Endothelial cell of umbilical vein (primary cell): Measurements from ENCODE around the gene PF4V1. TPM values are rescaled to one million over a fixed set of nuclear protein-coding genes. Genes with fewer than 3 reads are reported as not detected.
A peak's percentile ranks its signal among the peaks of the same experiment; 100 is the strongest.

Source experiments
- BruUV-seq: library from RNA; stranded (reverse); fragments of 400-500 nt; replicated peaks from 2 replicates; lab custom pipeline; 2021; lab: Mats Ljungman, UMichigan
- CTCF ChIA-PET: fragments of 300-600, 350-600 bp; sonication (Branson Sonifier 250); formaldehyde crosslinking; loops from one replicate; lab custom pipeline; 2021; ENCODE audit warnings: antibody characterized with exemption, inconsistent platforms; lab: Charles Lee
- POLR2A ChIA-PET: fragments of 300-600, 350-600 bp; sonication (Branson Sonifier 250); formaldehyde crosslinking; loops from one replicate; lab custom pipeline; 2021; ENCODE audit warnings: antibody characterized with exemption, inconsistent platforms; lab: Charles Lee
- DNase-seq: peaks from one replicate; pipeline ENCODE4 v3.0.0-alpha.2; 2011; ENCODE audit warnings: low read depth, low spot score
- FAIRE-seq: peaks from 2 replicates; lab custom pipeline; 2011; peaks lifted over from hg19 to GRCh38; lab: Jason Lieb, UNC
- H2AFZ ChIP-seq: 2 replicates; pipeline ENCODE4 v1.6.0; 2012; ENCODE audit warnings: low read depth, low read length, control low read depth, inconsistent platforms
- H3K27ac ChIP-seq: 2 replicates; pipeline ENCODE4 v1.5.1; 2011; ENCODE audit warnings: low read depth, mild to moderate bottlenecking, control low read depth, low read length, moderate library complexity; ENCODE audit not compliant: insufficient read depth
- H3K27me3 ChIP-seq, 2 experiments: 2 replicates each; pipeline versions ENCODE4 v1.6.0 to v1.6.1; 2011; ENCODE audit warnings: low read length in 2 of 2, mixed read lengths in 1 of 2; ENCODE audit not compliant: control insufficient read depth in 2 of 2, insufficient read depth in 2 of 2
- H3K36me3 ChIP-seq, 2 experiments: 2 replicates in 1 of 2; 3 replicates in 1 of 2; pipeline ENCODE4 v1.5.1; 2011; ENCODE audit warnings: low read length in 2 of 2, mild to moderate bottlenecking in 1 of 2, moderate library complexity in 1 of 2; ENCODE audit not compliant: control insufficient read depth in 2 of 2, insufficient read depth in 2 of 2; ENCODE audit errors: extremely low read depth in 1 of 2
- H3K4me1 ChIP-seq: 3 replicates; pipeline ENCODE4 v1.5.1; 2011; ENCODE audit warnings: mild to moderate bottlenecking, low read length; ENCODE audit not compliant: control insufficient read depth, insufficient read depth; ENCODE audit errors: extremely low read depth
- H3K4me2 ChIP-seq: 2 replicates; pipeline ENCODE4 v1.6.1; 2011; ENCODE audit warnings: low read length, control low read depth, mixed read lengths; ENCODE audit not compliant: insufficient read depth
- H3K4me3 ChIP-seq, 3 experiments: fragments of 200-600 bp in 1 of 3; sonication (generic), shearing (Covaris generic) in 1 of 3; replicated peaks in 1 of 3; 2 replicates each; pipeline ENCODE4 v1.5.1; 2011 to 2016; ENCODE audit warnings: control low read depth in 3 of 3, low read length in 3 of 3, mild to moderate bottlenecking in 2 of 3, inconsistent platforms in 1 of 3, low read depth in 1 of 3, moderate library complexity in 1 of 3; ENCODE audit not compliant: insufficient read depth in 1 of 3
- H3K79me2 ChIP-seq: 2 replicates; pipeline ENCODE4 v1.6.0; 2012; ENCODE audit warnings: low read length, inconsistent platforms; ENCODE audit not compliant: control insufficient read depth, insufficient read depth
- H3K9ac ChIP-seq: replicated peaks from 2 replicates; pipeline ENCODE3; 2011; ENCODE audit warnings: low read length, control low read depth; ENCODE audit not compliant: insufficient read depth; ENCODE audit errors: extremely low read depth
- H3K9me1 ChIP-seq: replicated peaks from 3 replicates; pipeline ENCODE4 v1.6.0; 2011; ENCODE audit warnings: mild to moderate bottlenecking, low read length; ENCODE audit not compliant: control insufficient read depth, insufficient read depth; ENCODE audit errors: extremely low read depth
- H3K9me3 ChIP-seq: replicated peaks from 2 replicates; pipeline ENCODE4 v1.5.1; 2012; ENCODE audit warnings: low read length, inconsistent platforms; ENCODE audit not compliant: control insufficient read depth, insufficient read depth
- H4K20me1 ChIP-seq: replicated peaks from 2 replicates; pipeline ENCODE3; 2011; ENCODE audit warnings: mild to moderate bottlenecking, low read length; ENCODE audit not compliant: control insufficient read depth, insufficient read depth; ENCODE audit errors: extremely low read depth
- CTCF ChIP-seq, 2 donors: IDR thresholded peaks; 1 replicate in 1 of 2; 2 replicates in 1 of 2; pipeline ENCODE4 v1.5.1; 2011; ENCODE audit warnings: low read length in 2 of 2, mild to moderate bottlenecking in 2 of 2, moderate library complexity in 2 of 2, control low read depth in 1 of 2, inconsistent platforms in 1 of 2, low read depth in 1 of 2; ENCODE audit not compliant: insufficient read depth in 1 of 2; ENCODE audit errors: extremely low read depth in 1 of 2
- EZH2 ChIP-seq: IDR thresholded peaks from 2 replicates; pipeline ENCODE4 v1.6.1; 2012; ENCODE audit warnings: borderline replicate concordance, low read depth, mild to moderate bottlenecking, moderate library complexity, low read length, inconsistent platforms; ENCODE audit not compliant: severe bottlenecking
- FOS ChIP-seq: IDR thresholded peaks from 2 replicates; pipeline ENCODE4 v1.6.1; 2011; ENCODE audit warnings: mild to moderate bottlenecking, low read length, moderate library complexity, borderline replicate concordance; ENCODE audit not compliant: insufficient read depth
- GATA2 ChIP-seq: IDR thresholded peaks from 2 replicates; pipeline ENCODE4 v1.7.0; 2011; ENCODE audit warnings: low read depth, mild to moderate bottlenecking, moderate library complexity, mixed read lengths, low read length; ENCODE audit not compliant: insufficient read length, insufficient read depth
- JUN ChIP-seq: IDR thresholded peaks from 2 replicates; pipeline ENCODE4 v1.6.1; 2011; ENCODE audit warnings: borderline replicate concordance, low read depth; ENCODE audit not compliant: insufficient read length, insufficient read depth
- MAX ChIP-seq: IDR thresholded peaks from 2 replicates; pipeline ENCODE4 v1.6.1; 2011; ENCODE audit not compliant: insufficient read depth, insufficient read length
- MYC ChIP-seq: IDR thresholded peaks from one replicate; pipeline ENCODE4 v1.6.1; 2011; ENCODE audit warnings: mild to moderate bottlenecking, low read depth, low read length
- POLR2A ChIP-seq: IDR thresholded peaks from 2 replicates; pipeline ENCODE4 v1.6.1; 2012; ENCODE audit warnings: low read depth, mild to moderate bottlenecking, control low read depth, low read length
- POLR2AphosphoS5 ChIP-seq: IDR thresholded peaks from 2 replicates; pipeline ENCODE4 v1.6.1; 2012; ENCODE audit warnings: low read depth, mild to moderate bottlenecking, control low read depth, low read length, moderate library complexity; ENCODE audit not compliant: insufficient read depth
- dilution Hi-C: fragments of 300-500 bp; cut with MboI; formaldehyde crosslinking; loops from one replicate; pipeline ENCODE4 v1.15.0; 2019; ENCODE audit warnings: low sequenced_read_pairs; ENCODE audit not compliant: extremely low pct_ligation_motif_present
- intact Hi-C: fragments of 100-400 bp; cut with micrococcal nuclease; formaldehyde crosslinking; loops from one replicate; pipeline ENCODE4 v1.10.0; 2022
- polyA plus RNA-seq, 4 experiments: library from polyadenylated mRNA; depleted of rRNA in 3 of 4; stranded (reverse) in 3 of 4; unstranded in 1 of 4; fragments of >200 nt; gene quantifications; 2 replicates each; pipeline versions ENCODE4 v1.2.1 to v1.2.3, GENCODE V29; 2011 to 2012; ENCODE audit warnings: missing spikeins in 1 of 4
- total RNA-seq: library from RNA; stranded (reverse); gene quantifications from 2 replicates; pipeline ENCODE4 v1.2.3, GENCODE V29; 2021

Gene PF4V1
- total and polyA plus RNA-seq, 2 donors (not counting 3 experiments of a cell fraction or from before 2014, with no cell fraction given) = not detected

- POLR2A ChIA-PET = no interaction called here
- Histone ChIP-seq H3K9me1 (no peaks in the 10 kb centered on the region), H4K20me1 (no peaks in the 10 kb centered on the region), H3K4me3 (no peak overlapping the region), H3K4me1 (peaks cover 5% of the 10 kb centered on the region), H2AFZ (peak overlapping the region; percentile 14), H3K27me3 (no peaks in the 10 kb centered on the region), H3K79me2 (no peaks in the 10 kb centered on the region), H3K4me2 (no peak overlapping the region), H3K9ac (no peak overlapping the region), H3K27ac (no peak overlapping the region), H3K9me3 (no peaks in the 10 kb centered on the region), H3K36me3 (no peaks in the 10 kb centered on the region)
- DNase-seq (no peak), FAIRE-seq (no peak)
- CTCF ChIA-PET = interaction anchor here (1.0 kb wide), 1 partner anchor 103 kb away, joined by 3 read pairs; no protein-coding TSS in a partner anchor
- TF ChIP-seq MYC (no peak), POLR2A (no peak), FOS (no peak), POLR2AphosphoS5 (no peak), GATA2 (no peak), EZH2 (no peak), CTCF (IDR thresholded peaks at IDR 0.05; ENCODE audit: extremely low read depth in 1 of 2, insufficient read depth in 1 of 2, low read depth in 1 of 2, low read length in 2 of 2) (no peak), JUN (no peak), MAX (no peak)
- intact Hi-C loops (no loop called here), dilution Hi-C loops (no loop called here)
- BruUV-seq = no TSS peak
Measured at GRCh38 chr4:73832651-73833237, 20.4 kb upstream of the PF4V1 start.
